WI38 (cell line): ENCODE results near the gene SIGLEC12.

Source experiments
- H3K4me3 ChIP-seq: 2 replicates; pipeline ENCODE4 v1.5.1; 2011; ENCODE audit warnings: low read depth, mild to moderate bottlenecking, control low read depth, low read length
- TF ChIP-seq, protein P1 (sequence below): IDR thresholded peaks from 2 replicates; pipeline ENCODE4 v1.5.1; 2012; ENCODE audit warnings: low read depth, mild to moderate bottlenecking, control low read depth, low read length

SIGLEC12 gene

DNA sequence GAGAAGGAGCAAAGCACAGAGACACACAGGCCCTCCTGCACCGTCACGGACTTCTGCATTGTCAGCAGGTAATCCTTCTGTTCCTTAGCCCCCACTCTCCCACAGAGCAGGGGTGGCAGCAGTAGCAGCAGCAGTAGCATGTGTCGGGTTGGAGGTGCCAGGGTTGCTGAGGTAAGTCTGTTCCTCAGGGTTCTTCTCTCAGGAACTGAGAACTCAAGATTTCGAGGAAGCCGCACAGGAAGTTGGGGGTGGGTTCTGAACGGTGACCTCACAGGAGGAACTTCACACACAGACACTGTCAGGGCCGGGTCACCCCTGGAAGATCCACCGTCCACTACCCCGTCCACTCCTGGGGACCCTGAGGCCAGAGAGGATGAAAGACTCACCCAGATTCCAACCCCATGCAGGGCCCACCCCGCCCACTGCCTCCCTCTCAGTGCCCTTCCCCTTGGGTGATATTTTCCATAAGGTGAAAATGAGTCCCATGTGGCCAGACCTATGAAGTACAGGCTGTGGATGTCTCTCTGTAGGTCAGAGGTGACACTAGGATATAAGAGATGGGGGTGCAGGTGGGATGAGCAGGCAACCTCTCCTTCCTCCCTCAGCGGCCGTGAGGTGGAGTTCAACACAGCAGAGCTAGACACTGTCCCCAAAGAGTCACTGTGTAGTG, at the start of gene SIGLEC12:
TSS of gene SIGLEC12 (minus strand) at position 207 of the 670 bp plus-strand sequence. CDS start at position 140, 67 bp downstream.
- H3K4me3 ChIP-seq = no peak within 1 kb of the TSS
- TF ChIP-seq, protein P1, sequence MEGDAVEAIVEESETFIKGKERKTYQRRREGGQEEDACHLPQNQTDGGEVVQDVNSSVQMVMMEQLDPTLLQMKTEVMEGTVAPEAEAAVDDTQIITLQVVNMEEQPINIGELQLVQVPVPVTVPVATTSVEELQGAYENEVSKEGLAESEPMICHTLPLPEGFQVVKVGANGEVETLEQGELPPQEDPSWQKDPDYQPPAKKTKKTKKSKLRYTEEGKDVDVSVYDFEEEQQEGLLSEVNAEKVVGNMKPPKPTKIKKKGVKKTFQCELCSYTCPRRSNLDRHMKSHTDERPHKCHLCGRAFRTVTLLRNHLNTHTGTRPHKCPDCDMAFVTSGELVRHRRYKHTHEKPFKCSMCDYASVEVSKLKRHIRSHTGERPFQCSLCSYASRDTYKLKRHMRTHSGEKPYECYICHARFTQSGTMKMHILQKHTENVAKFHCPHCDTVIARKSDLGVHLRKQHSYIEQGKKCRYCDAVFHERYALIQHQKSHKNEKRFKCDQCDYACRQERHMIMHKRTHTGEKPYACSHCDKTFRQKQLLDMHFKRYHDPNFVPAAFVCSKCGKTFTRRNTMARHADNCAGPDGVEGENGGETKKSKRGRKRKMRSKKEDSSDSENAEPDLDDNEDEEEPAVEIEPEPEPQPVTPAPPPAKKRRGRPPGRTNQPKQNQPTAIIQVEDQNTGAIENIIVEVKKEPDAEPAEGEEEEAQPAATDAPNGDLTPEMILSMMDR = no peak

DNA sequence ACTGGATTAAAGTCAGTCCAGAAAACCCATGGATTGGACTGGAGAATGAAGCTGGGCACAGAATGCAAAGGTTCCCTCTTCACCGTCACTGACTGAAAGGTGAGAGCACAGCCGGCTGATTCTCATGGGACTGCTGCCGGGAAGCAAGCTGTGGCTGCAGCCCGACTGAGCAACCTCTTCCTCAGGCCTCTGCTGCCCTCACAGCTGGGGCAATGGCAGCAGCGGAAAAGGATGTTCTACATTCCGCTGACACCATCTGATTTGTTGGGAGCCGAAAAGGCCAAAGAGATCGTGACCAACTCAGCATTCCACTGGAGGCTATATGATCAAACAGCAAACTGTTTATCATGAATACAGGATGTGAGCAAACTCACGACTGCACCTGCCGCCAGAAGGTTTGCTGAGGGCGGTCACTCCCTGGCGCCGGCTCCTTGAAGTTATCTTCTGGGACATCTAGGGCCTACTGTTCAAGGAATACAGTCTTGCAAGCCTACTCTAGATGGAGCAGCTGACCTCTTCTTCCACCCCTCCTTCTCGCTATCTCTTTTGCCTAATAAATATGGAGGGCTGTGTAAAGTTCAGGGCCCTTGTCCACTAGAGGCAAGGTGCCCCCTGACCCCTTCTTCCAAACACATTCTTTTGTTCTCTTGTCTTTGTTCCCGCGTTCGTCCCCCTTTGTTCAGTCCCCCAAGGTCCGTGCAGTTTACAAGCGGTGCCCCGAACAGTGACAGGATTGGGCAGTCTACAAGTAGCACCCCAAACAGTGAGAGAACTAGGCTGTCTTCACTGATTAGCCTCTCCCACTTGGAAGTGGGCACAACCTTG, 49.5 kb upstream of the SIGLEC12 start:
- no peak overlapping the region for H3K4me3 ChIP-seq
- TF ChIP-seq, protein P1 = no peak

DNA sequence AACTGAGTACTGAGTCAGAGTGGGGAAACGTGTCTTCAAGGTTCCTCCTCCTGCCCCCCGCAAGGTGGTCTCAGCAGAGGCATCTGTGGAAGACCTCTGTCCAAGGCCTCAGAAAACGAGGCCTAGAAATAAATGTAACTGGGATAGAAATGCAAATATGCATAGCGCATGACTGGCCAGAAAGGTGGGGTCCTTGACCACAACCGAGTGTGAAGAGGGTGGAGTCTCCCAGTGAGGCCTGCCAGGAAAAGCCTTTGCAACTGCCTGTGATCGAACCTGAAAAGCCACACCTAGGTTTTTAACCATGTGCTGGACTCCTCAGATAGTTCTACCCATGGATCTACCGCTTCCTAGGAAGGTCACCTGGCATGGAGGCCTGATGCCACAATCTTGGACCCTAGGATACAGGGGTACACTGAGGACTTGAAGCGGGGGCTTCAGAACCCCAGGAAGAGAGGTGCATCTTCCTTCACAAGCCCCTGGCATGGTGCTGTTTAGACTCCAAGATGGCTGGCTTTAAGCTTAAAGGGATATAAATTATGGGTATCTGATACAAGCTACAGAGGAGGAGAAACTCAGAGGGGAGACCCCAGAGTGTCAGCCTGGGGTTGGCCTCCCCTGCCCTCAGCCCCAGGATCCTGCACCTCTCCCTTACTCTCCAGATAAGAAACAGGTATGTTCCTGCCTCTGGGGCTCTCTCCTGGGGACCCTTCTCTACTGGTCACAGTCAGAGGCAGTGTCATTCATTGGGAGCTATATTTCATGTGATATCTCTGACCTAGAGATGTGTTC, 48.1 kb upstream of the SIGLEC12 start:
- no peak overlapping the region for H3K4me3 ChIP-seq
- TF ChIP-seq, protein P1 = no peak

DNA sequence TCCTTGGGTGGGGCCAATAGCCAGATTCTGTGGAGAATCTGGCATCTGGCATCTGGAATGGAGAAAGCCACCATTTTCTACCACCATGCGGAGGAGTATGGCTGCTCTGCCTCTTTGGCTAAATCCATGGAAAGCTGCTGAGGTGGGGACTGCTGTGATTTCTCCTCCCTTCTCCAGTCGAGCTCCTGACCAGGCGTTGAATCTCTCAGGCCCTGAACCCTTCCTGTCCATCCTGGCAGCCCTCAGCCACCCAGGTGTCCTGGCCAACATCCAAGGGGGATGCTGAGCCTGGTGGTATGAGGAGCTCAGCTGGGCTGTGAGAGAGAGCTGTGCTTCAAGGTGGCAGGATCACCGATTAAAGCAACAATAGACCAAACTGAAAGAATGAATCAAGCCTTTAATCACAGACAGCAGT, 47.3 kb upstream of the SIGLEC12 start:
- TF ChIP-seq, protein P1 = no peak
- H3K4me3 ChIP-seq = no peak overlapping the region

DNA sequence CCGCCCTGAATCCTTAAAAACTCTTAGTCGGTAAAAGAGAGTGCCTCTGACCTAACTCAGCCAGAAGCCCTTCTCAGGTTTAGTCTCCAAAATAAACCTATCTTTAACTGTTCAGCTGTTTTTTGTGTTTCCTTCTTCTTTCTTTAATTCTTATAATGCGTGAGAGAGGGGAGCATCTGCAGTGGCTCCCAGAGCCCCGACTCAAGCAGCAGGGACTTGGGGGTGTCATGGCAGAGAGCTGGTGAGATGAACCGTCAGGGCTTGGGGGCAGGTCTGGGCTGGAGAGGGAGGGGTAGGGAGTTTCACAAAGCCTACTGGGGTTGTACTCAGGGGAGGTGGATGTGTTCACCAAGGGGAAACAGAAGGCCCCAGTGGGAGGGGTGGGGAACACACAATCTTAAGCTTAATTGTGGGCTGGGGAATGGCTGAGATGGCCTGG, 46.6 kb upstream of the SIGLEC12 start:
- H3K4me3 ChIP-seq = no peak overlapping the region
- TF ChIP-seq, protein P1 = no peak

DNA sequence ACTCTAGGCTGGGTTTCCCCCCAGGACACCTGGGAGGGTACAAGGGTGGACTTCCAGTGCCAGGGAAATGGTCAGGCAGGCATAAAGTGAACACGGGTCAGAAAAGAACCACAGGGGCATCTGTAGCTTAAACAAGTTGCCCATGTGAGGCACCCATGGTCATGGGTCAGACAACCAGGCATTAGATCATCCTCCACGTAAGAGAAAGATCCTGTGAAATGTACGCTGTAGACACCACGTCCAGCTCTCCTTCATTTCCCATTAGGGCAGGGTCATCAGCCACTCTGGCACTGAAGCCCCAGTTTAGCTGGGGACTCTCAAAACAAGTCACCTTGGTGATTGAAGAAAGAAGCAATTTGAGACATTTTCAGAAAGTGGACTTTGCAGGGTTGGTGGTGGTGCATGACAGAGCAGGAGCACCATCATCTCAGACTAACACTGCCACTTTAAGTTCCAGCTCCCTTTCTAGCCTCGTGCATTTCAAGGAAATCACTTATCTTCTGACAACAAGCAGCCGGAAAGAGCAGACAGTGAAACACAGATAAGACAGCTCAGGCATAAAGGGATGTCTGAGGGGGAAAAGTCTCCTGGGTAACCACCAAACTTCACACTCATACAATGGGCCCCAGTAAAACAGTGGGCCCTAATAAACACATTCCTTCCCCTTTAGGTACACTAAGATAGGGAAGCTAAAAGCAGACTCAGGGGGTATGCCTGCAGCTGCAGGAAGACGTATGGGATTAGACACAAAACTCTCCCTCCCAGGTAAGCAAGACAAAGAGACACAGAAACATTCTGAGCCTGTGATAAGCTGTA, 46.0 kb upstream of the SIGLEC12 start:
- TF ChIP-seq, protein P1 = no peak
- H3K4me3 ChIP-seq = no peak overlapping the region
